ENCODE data around the gene TPCN2. TPM values are rescaled to one million over a fixed set of nuclear protein-coding genes. Genes with fewer than 3 reads are reported as not detected.
A peak's percentile ranks its signal among the peaks of the same experiment; 100 is the strongest.

The TPCN2 gene
- total and polyA plus RNA-seq, 11 donors, result 4.1 to 17.6 (median 7.5) TPM

GRCh38 chr11:69062873-69063651, 14.3 kb downstream of the TPCN2 start:
- Histone ChIP-seq H3K36me3 (peaks cover 0 to 52% (median 37%) of the 10 kb centered on the region in 9 donors), H3K9me3 (no peaks in the 10 kb centered on the region), H3K4me1 (peaks cover 0 to 23% (median 0%) of the 10 kb centered on the region in 12 donors), H3K27me3 (no peaks in the 10 kb centered on the region), H3K4me3 (no peak overlapping the region), H3K27ac (peak overlapping the region in 1 of 12 donors; percentile 9)
- WGBS, 4 donors, result 89 to 94% (median 93%) methylated on average over 24 to 34 of the region's 34 CpGs
- intact Hi-C loops (cut with DNase I), result no loop called here
- no peak for ATAC-seq
- TF ChIP-seq, protein P1, sequence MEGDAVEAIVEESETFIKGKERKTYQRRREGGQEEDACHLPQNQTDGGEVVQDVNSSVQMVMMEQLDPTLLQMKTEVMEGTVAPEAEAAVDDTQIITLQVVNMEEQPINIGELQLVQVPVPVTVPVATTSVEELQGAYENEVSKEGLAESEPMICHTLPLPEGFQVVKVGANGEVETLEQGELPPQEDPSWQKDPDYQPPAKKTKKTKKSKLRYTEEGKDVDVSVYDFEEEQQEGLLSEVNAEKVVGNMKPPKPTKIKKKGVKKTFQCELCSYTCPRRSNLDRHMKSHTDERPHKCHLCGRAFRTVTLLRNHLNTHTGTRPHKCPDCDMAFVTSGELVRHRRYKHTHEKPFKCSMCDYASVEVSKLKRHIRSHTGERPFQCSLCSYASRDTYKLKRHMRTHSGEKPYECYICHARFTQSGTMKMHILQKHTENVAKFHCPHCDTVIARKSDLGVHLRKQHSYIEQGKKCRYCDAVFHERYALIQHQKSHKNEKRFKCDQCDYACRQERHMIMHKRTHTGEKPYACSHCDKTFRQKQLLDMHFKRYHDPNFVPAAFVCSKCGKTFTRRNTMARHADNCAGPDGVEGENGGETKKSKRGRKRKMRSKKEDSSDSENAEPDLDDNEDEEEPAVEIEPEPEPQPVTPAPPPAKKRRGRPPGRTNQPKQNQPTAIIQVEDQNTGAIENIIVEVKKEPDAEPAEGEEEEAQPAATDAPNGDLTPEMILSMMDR (IDR thresholded peaks at IDR 0.05), result no peak
- no peak for TF ChIP-seq POLR2A (IDR thresholded peaks at IDR 0.05)
- peak in 1 of 5 donors; percentile 38 for DNase-seq

DNA sequence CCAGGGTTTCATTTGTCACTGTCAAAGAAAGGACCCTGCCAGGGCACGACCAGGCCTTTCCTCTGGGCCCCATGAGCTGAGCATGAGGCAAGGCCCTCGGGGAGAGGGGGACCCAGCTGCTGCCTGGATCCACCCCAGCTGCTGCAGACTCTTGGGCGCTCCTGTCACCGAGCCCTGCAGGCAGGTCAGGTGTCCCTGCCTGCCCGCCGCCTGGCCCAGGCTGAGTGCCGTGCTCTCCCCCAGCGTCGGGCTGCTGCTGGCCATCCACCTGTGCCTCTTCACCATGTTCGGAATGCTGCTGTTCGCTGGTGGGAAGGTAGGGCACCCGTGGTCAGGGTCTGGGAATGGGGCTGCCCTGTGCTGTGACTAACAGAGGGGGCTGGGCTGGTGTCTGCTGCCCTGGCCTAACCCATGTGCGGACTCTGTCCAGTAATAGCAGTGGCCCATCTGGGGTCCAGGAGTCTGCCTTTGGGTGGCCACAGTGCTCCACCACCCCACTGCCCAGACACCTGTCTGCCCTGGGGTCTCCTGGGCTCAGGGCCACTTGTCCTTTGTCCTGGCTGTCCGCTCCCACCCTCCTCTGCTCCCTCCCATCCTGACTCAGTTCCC, 15.0 kb downstream of the TPCN2 start:
- H3K4me1 ChIP-seq, result peaks cover 0 to 23% (median 0%) of the 10 kb centered on the region in 12 donors
- ATAC-seq, result no peak

DNA sequence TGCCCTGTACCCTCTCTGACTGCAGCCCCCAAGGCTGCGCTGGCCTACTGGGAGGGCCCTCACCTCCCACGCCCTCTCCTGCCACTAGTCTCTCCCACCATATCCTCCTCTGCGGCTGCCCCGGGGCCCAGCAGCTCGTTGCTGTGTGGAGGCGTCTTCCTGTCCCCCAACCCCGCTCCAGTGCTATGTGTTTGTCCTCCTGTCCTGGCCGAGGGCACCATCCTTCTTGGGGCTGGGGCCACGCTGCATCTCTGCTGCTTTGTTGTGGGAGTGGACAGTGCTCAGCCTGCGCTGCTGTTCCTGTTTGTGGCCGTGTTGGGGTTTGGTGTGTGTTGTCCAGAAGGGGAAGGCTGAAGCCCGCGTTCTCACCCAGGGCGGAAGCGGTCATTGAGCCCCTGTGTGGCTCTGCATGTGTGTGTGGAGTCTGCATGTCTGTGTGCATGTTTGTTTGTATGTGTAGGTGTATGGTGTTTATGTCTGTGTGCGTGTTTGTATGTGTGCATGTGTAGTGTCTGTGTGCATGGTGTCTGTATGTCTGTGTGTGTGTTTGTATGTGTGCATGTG, 15.7 kb downstream of the TPCN2 start:
- peaks cover 0 to 23% (median 0%) of the 10 kb centered on the region in 12 donors for H3K4me1 ChIP-seq
- H3K4me3 ChIP-seq, result no peak overlapping the region
- peaks cover 0 to 38% (median 23%) of the 10 kb centered on the region in 9 donors for H3K36me3 ChIP-seq
- no peaks in the 10 kb centered on the region for H3K27me3 ChIP-seq
- ATAC-seq (peak in 1 of 4 donors; percentile 5), DNase-seq (peak in 1 of 5 donors; percentile 48)
- intact Hi-C loops (cut with DNase I), result no loop called here
- TF ChIP-seq, protein P1 (IDR thresholded peaks at IDR 0.05), result no peak
- TF ChIP-seq POLR2A (IDR thresholded peaks at IDR 0.05), result no peak
- no peaks in the 10 kb centered on the region for H3K9me3 ChIP-seq
- 82 to 86% (median 84%) methylated on average over 16 of the region's 16 CpGs for WGBS, 4 donors
- no peak overlapping the region for H3K27ac ChIP-seq

More for the DNA sequence above, 15.0 kb downstream of the TPCN2 start:
- WGBS, 4 donors, result 84 to 94% (median 92%) methylated on average over 3 to 14 of the region's 14 CpGs
- Histone ChIP-seq H3K27me3 (no peaks in the 10 kb centered on the region), H3K4me3 (no peak overlapping the region), H3K27ac (peak overlapping the region in 1 of 12 donors; percentile 9), H3K9me3 (no peaks in the 10 kb centered on the region), H3K36me3 (peaks cover 0 to 45% (median 30%) of the 10 kb centered on the region in 9 donors)
- peak in 1 of 5 donors; percentile 53 for DNase-seq
- TF ChIP-seq, protein P1 (IDR thresholded peaks at IDR 0.05), result no peak
- TF ChIP-seq POLR2A (IDR thresholded peaks at IDR 0.05), result no peak
- intact Hi-C loops (cut with DNase I), result no loop called here

Data from heart left ventricle (tissue), 16 donors.